ENCODE data around the gene EPN2.
"Not testable (repeated sequence)": the region's sequence is repeated elsewhere in the genome, so short reads cannot be mapped to it uniquely, and the experiment has no call there.

EPN2 gene

DNA sequence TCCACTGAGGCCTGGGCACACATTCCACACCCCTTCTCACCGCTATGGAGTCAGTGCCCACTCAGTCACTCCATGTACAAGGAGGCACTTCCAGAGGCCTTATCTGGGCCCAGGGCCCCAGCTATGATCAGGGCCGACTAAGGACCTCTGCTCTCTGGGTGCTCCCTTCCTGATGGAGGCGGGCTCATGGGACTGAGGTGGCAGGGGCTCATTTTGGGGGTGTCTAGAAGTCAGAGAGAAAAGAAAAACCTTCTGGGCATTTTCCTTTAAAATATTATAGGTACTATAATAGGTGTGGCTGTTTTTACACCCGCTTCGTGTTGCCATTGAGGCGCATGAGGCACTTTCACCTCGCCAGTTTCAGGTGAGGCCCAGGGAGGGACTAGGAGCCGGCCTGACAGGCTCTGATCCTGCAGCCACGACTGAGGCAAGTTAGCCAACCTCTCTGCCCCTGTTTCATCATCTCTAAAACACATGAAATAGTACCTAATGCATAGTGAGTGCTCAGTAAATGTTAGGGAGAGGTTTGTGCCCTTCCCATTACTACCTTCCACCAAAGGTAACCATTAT lies 111.0 kb downstream of the EPN2 start:
- no peak for FAIRE-seq

DNA sequence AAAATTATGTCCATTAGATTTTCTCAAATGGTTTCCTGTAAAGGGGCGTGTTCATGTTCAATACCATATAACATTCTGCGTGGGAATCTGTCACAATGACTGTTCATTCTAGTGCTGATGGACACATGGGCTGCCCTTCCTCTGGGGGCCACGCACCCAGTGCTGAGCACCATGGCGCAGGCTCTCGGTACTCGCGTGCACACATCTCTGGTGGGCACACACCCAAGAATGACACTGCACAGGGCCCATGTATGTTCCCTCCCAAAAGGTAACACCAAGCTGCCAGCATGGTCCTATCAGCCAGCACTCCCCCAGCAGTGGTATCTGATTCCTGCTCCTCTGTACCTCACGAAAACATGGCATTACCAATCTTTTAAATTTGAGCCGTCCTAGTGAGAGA lies 111.6 kb downstream of the EPN2 start:
- FAIRE-seq = no peak

DNA sequence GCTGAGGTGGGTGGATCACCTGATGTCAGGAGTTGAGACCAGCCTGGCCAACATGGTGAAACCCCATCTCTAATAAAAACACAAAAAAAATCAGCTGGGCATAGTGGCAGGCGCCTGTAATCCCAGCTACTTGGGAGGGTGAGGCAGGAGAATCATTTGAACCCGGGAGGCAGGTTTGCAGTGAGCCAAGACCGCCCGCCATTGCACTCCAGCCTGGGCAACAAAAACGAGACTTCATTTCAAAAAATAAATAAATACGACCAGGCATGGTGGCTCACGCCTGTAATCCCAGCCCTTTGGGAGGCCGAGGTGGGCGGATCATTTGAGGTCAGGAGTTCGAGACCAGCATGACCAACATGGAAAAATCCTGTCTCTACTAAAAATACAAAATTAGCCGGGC lies 116.2 kb downstream of the EPN2 start:
- not testable (repeated sequence) for FAIRE-seq

DNA sequence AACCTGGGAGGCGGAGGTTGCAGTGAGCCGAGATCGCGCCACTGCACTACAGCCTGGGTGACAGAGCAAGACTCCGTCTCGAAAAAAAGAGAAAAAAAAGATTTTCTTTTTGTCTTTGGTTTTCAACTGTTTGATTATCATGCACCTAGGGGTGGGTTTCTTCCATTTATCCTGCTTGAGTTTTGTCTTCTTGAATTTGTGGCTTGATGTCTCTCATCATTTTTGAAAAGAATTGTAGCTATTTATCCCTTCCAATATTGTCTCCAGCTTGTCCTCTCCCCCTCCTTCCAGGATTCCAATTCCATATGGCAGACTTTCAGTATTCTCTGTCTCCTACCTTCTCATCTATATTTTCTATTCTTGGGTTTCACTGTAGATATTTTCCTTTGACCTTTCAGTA lies 117.6 kb downstream of the EPN2 start:
- no peak for FAIRE-seq

DNA sequence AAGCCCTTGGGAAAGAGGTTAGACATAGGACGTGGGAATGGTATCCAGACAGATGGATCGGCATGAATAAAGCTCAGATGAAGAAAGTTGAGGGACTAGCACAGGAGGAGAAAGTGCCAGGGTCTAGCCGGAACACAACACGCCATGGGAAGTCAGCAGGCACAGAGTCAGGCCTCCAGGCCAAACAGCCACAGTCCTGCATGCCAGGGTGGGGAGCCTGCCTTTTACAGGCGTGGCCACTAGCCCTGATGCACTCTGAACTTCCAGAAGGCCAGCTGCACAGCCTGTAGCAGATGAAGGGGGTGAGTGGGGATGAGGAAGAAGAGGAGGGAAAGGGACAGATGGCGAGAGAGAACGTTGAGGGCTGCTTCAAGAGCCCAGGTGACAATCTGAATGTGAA lies 120.2 kb downstream of the EPN2 start:
- FAIRE-seq = no peak

DNA sequence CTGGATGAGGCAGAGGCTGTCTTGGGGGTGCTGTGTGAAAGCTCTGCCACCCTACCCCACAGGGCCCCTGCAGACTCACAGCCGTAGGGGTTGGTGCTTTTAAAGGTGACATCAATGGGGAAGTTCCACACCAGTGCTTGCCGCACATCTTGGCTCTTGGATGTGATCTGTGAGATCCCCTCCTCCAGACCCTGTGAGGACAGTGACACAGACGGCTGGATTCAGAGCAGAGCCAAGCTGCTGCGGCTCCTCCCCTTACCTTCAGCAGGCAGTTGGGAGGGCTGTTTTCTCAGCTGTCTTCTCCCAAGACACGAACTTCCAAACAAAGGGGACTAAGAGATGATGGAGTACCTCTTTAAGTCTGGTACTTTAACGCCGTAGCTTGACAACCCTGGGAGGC lies 120.6 kb downstream of the EPN2 start:
- FAIRE-seq = no peak

DNA sequence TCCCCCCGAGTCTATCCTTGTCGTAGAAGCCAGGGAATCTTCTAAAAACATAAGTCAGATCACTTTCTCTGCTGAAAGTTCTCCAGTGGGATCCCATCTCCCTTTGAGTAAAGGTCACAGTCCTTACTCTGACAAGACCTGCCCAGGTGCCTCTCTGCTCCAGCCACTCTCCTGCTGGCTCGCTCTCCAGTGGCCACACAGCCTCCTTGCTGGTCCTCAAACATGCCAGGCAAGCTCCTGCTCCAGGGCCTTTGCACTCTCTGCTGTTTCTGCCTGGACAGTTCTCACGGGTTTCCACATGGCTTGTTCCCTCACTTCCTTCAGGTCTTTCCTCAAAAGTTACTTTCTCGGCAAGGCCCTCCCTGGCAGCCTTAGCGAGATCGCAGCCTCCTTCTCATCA lies 122.0 kb downstream of the EPN2 start:
- no peak for FAIRE-seq

DNA sequence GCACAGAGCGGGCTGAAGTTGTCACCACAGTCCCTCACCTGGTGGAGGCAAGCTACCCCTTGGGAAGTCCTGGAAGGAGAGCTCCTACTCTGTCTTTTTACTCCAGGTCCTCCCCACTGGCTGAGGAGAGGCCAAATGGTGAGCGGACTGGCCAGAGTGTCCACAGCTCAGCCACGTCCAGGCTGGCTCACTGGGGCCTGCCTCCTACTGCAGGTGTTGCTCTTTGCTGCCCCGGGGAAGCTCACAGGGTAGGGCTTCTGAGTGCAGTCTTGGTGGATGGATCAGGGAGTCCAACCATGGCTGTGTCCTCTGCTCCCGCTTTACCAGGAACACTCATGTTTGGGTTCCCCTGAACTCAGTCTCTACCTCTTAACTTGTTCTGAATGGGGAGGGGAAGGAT lies 122.7 kb downstream of the EPN2 start:
- no peak for FAIRE-seq

DNA sequence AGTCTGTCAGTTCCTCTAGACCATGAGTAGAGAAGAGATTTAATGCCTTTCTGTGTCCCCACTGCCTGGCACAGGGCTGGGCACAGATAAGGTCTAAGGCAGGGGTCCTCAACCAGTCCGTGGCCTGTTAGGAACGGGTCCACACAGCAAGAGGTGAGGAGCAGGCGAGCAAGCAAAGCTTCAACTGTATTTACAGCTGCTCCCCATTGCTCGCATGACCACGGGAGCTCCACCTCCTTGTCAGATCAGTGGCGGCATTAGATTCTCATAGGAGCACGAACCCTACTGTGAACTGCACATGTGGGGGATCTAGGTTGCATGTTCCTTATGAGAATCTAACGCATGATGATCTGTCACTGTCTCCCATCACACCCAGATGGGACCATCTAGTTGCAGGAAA lies 123.6 kb downstream of the EPN2 start:
- FAIRE-seq = no peak

DNA sequence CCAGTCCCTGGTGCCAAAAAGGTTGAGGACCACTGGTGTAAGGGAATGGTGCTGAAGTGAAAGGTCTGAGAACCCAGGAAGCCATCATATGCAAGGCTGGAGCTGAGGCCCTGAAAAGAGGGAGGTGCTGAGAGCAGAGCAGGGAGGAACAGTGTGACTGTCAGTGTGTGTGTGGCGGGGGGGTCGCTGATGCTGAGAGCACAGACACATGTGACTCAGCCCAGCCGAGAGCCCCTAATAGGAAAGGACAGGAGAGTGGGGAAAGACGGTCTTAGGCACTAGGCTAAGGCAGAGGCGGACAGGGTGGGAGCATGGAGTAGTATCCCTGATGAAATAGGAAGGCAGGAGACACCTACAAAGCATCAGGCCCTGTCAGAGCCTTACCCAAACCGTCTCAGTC lies 124.2 kb downstream of the EPN2 start:
- FAIRE-seq = no peak

DNA sequence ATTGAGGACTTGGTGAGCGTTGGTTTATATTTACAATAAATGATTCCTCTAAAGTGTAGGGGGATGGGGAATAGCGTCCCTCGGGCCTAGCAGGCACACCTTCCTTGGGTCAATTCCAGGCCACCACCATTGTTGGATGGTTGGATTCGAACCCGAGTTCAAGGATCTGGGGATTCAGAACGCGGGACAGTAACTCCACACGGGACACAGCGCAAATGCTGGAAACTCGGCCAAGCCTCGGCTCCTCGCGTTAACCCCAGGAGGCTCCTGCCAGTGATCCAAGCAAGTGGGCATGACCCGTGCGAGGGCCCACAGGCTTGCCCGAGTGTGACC lies 124.7 kb downstream of the EPN2 start:
- no peak for FAIRE-seq

DNA sequence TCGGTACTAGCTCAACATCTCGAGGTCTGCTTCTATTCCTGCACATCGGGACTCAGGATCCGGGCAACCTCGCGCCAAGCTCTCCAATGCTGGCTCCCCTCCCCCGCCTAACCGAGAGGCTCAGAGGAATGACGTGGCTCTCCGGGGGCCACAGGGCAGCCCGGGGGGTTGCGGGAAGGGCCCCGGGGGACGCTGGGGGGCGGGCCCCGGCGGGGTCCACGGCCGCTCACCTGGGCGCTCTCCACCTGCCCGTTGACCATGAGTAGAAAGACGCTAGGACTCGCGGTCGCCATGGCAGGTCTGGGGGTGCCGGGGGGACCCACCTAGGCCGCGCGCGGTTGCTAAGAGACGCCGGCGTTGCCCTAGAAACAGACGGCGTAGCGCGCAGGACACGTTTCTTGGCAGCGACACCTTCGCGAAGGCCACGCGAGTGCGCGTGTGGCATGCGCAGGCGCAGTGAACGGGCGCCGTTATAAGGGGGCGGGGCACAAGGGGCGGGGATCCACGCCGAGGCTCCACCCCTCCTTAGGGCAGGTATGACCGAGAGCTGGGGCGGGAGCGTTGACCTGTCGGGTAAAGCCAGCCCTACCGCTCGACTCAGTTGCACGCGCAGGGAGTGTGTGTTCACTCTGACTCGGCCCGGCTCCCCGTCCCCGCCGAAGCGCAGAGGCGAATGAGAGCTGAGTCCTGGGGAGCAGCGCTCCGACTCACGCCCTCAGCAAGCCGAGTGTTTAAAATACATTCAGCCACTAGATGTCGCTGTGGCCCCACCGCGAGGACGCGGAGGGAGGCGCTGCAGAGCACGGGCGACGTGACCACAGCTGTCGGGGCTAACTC lies 125.3 kb downstream of the EPN2 start, which contains the start of gene B9D1:
Gene B9D1 (minus strand): TSS at position 447 of the 837 bp plus-strand sequence. CDS start 154 bp downstream, at position 293.
- FAIRE-seq = no peak

DNA sequence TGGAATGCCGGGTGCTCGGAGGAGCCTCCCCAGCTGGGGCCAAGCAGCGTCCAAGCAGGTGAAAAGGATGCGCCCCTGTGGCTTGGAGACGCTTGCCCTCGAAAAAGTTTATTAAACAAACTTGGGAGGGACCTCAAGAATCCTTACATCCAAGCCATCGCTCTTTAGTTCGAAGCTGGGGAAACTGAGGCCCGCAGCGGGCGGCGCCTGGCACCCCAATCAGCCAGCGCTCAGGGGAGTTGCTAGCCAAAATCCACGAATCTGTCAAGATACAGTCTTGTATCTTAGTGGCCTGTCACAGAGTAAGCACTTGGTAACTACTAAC lies 125.9 kb downstream of the EPN2 start:
- FAIRE-seq = no peak

DNA sequence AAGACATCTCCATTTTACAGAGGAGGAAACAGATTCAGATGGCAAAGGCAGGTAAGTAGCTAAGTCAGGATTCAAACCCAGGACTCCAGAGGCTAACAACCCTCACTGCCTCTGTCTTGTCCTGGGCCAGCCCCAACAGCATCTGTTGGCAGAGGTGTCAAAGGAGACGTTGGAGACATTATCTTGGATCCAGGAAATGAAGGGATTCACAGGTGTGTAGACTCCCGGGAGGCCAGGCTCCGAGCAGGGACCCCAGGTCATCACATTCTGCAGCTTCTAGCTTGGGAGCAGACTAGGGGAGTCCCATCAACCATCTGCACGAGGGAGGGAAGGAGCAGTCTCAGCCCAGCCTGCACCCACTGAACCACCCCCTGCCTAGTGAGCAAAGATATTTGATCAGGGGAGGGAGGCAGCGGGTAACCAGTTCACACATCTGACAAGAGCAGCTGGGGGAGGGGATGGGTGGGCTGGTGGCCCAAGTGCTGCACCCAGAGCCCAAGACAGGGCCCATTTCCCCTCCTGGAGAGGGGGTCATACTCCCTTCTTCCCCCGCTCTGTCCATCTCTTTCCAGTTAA lies 126.4 kb downstream of the EPN2 start:
- FAIRE-seq = no peak

DNA sequence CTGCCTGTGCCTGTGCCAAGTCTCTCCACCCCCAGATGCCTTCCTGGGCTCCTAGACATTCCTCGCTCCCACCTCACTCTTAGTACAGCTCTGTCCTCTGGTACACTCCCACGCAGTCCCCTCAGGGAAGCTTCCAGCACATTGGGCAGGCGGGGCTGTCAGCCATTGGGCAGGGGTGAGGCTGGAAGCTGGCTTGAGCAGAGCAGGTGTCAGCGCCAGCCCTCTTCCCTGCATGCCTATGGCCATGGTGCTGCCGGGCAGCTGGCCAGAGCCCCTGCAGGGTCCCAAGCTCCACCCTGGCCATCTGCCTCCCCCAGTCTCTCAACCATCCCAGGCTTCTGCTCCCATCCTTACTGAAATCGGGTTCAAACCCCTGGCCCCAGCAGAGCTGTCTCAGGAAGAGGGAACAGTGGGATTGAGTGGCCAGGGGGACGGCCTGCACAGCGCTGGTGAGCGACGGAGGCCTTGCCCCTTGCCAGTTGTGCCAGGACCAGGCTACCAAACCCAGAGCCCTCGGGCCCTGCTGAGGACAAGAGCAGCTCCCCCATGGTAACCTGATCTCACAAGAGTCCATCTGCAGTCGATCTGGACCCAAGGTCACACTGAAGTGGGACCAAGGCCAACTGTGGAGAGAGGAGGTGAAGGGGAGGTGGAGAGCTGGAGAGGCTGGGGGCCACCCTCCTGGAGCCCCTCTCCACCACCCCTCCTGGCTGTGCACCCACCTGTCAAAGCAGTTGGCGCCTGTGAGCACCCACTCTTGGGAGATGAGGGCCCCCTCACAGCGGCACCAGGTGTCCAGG lies 127.7 kb downstream of the EPN2 start:
- no peak for FAIRE-seq

DNA sequence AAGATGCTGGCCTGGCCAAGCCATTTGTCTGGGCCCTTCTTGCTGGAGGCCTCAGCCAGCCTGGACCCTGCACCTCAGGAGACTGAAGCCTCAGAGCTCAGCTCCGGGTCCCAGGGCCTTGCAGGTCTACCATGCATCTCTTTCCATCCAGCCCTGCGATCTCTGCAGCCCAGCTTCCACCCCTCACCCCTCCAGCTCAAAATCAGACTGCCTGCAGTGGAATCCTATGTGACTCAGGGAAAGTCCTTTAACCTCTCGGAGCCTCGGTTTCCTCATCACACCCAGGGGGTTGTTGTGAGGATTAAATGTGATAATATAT lies 128.3 kb downstream of the EPN2 start:
- FAIRE-seq = no peak

DNA sequence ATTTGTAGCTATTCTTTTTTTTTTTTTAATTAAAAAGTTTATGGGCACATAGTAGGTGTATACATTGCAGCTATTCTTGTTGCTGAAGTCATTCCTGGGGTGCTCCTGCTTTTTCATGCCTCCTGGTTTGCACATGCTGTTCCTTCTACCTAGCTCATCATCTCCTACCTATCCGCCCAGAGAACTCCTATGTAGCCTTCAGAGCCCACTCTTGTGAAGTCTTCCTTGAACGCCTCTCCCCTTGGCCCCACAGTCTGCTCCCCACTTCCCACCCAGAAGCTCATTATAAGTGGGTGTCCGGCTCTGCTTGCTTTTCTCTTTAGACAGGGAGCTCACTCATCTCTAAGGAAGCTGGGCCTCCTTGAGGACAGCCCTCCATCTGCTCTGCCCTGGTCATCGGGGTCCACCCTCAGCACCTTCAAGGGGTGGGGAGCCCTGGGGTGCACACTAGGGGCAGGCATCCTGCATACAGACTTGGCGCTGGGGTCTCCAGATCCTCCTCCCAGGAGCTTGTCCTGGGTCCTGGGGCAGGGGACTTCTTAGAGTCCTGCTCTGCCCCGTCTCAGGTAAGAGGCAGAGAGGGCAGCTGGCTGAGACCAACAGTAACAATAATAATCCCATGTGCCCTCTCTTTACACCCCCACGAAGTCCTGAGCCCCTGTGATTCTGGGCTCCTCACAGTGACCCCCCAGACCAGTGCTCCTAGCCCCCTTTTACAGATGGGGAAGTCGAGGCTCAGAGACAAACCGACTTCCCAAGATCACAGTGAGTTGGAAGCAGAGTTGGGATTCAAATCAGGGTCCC lies 128.9 kb downstream of the EPN2 start:
- no peak for FAIRE-seq

DNA sequence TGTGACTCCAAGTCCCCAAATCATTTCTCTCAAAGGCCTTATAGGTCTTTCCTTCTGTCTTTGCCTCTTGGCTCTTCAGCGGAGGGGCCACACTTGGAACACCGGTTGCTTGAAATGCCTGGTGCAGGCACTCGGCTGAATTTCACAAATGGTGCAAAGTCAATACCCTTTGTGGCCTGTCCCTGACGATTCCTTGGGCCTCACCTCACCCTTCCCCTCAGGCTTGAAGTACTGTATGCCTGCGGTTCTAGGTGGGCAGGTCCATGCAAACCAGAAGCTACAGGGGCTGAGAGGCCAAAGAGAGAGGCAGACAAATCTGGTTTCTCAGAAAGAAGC lies 129.4 kb downstream of the EPN2 start:
- no peak for FAIRE-seq

DNA sequence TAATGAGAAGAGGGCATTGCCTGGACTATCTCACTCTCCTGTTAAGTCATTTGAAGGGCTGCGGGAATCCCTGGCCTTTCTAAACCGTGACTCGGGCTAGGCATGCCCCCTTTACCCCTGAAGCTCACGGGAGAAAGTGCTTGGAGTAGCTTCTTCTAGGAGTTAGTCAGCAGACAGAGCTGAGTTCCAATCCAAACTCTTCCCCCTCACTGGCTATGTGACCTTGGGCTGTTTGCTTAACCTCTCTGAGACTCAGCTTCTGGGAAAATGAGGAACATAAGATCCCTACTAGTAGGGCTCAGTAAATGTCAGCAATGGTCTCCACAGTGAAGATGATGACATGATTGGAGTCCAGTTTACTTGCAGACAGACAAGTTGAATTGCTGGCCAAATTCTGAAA lies 131.1 kb downstream of the EPN2 start:
- no peak for FAIRE-seq

DNA sequence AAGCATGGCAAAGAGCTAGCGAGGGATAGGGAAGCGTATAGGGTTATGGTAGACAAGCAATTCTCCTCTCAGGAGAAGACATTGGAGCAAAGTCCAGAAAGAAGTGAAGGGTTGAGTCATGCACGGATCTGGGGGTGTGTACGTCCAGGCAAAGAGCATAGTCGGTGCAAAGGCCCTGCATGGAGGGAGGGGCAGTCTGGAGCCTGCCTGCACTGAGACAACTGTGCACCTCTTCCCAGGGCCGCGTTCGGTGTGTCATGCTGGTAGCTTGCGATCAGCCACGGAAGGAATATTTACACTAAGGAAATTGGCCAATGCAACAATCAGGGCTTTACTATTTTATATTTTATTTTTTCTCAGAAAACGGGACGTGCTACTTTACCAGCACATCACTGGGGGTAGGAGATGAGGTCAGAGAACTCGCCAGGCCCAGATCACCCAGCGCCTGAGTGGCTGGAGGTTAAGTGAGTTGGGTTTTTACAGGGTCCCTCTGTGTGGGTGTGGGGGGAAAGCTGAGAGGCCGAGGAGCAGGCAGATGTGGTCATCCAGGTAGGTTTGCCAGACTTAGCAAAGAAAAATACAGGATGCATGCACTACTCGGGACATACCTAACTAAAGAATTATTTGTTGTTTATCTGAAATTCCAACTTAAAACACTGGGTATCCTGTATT lies 132.1 kb downstream of the EPN2 start:
- no peak for FAIRE-seq

DNA sequence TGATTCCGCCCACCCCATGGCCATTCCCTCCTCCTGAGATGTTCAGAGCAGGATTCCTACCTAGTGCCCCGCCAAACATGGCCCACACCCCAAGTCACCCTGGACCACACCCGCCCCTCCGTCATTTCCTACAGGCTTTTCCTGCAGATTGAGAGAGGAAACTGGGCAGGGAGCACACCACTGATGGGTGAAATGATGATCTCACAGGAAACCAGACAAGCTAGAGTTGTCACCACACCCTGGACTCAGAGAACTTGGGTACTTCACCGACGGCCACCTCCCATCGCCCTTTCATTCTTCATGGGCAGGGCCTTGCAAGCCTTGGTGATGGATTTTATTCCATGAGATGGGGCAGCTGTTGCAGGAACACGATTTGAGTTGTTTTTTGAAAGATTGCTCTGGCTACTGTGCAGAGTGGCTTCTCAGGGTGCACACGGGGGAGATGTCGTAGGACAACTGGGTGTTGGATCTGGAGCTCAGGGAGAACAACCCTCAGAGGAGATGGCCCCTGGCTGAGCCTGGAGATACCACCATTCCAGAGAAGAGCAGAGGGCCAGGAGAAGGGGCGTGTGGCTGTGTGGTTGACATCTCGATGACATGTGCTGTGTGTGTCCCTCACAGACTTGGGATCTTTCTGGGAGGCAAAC lies 132.8 kb downstream of the EPN2 start:
- FAIRE-seq = no peak

DNA sequence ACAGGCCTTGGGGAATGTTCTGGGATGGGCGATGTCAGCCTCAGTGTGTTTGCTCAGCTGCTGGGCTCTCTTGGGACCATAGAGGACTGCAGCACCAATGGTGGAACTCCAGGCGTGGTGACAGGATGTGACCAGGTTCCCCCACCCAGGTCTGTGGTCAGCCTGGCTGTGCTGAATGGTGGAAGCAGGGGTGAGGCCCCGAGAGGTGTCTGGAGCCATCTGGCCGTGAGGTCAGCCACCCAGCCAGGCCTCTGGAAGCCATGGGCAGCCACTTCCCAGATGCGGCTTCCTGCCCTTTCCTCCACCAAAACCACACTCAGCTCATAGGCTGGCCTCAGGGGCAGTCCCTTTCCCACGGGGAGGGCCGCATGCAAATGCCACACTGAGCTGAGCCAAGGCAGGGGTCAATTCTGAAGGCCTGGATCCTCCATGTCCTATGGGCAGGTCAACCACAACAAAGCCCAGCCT lies 133.4 kb downstream of the EPN2 start:
- no peak for FAIRE-seq
